A549 (cell line): Measurements from ENCODE around the gene SHLD1.
"Not testable (repeated sequence)": the region's sequence is repeated elsewhere in the genome, so short reads cannot be mapped to it uniquely, and the experiment has no call there.

Experiments
- BCL3 ChIP-seq: fragments of >200 bp; sonication (Bioruptor Twin); formaldehyde crosslinking; IDR thresholded peaks from 3 replicates; pipeline ENCODE4 v1.6.1; 2016
- EHF ChIP-seq: fragments of 250-450 bp; sonication (Bioruptor Pico); IDR thresholded peaks from 2 replicates; pipeline ENCODE4 v1.5.0; 2020; ENCODE audit warnings: mild to moderate bottlenecking
- EP300 ChIP-seq, 2 experiments: fragments of >200 bp; sonication (Bioruptor Twin); formaldehyde crosslinking; IDR thresholded peaks; 2 replicates in 1 of 2; 3 replicates in 1 of 2; pipeline ENCODE4 v1.6.1; 2016 to 2017
- FOSB ChIP-seq: fragments of 250-450 bp; sonication (Bioruptor Pico); IDR thresholded peaks from 2 replicates; pipeline ENCODE4 v1.5.0; 2020; ENCODE audit warnings: mild to moderate bottlenecking, moderate library complexity
- JUN ChIP-seq, 2 experiments: fragments of >200 bp; sonication (Bioruptor Twin); formaldehyde crosslinking; IDR thresholded peaks; 2 replicates in 1 of 2; 3 replicates in 1 of 2; pipeline ENCODE4 v1.6.1; 2016 to 2017
- RAD21 ChIP-seq, 2 experiments: fragments of >200 bp in 1 of 2; sonication (Bioruptor Twin) in 1 of 2; formaldehyde crosslinking in 1 of 2; IDR thresholded peaks in 1 of 2; conservative IDR thresholded peaks in 1 of 2; 2 replicates in 1 of 2; 3 replicates in 1 of 2; pipeline ENCODE4 v1.6.1; 2012 to 2018; ENCODE audit warnings: inconsistent platforms in 1 of 2

- TF ChIP-seq FOSB; JUN (IDR thresholded peaks at IDR 0.05); RAD21 (conservative IDR thresholded peaks at IDR 0.05 in 1 of 2, IDR thresholded peaks at IDR 0.05 in 1 of 2); EP300 (IDR thresholded peaks at IDR 0.05); EHF (CRISPR knock-in tag); BCL3: not testable (repeated sequence)
Measured at GRCh38 chr20:5803754-5804303, 53.6 kb downstream of the SHLD1 start.
